GM19395 (cell line): Measurements from ENCODE around the gene RFC1.

Source experiments
- ATAC-seq: cut with Tn5 transposase; IDR thresholded peaks from one replicate; pipeline ENCODE4 v1.9.1; 2021; ENCODE audit warnings: mild to moderate bottlenecking, moderate library complexity; ENCODE audit not compliant: unreplicated experiment

The RFC1 gene

DNA sequence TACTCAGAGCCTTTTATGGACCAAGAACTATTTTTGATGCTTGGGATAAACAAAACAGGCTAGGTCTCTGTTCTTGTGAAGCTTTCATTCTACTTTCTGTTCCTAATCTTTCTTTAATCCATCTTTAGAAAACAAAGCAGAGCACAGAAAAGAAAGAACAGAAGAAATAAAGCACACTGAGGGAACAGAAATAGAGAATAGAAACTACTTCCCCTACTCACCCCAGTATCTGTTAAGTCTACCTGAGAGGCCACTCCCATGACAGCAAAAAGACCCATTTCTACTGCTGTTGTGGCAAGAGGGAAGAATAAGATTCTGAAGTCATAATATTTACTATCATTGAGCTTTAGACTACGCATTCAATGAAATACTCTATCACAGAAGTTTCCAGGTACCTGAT is 9.2 kb downstream of the RFC1 start:
- ATAC-seq, result peak; percentile 46

DNA sequence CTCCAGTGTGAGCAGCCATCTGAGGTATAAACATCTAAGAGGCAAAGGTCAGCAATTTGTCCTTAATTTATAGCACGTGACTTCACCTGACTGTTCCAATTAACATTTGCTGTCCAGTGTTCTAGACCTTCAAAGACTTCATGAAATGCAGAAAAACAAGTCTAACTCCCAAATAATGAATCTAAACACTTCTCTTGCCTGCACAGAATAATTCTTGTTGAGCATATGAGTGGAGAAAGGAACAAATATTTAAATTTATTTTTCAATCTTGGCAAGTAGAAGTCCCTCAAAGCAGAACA is 12.0 kb downstream of the RFC1 start:
- ATAC-seq, result no peak

DNA sequence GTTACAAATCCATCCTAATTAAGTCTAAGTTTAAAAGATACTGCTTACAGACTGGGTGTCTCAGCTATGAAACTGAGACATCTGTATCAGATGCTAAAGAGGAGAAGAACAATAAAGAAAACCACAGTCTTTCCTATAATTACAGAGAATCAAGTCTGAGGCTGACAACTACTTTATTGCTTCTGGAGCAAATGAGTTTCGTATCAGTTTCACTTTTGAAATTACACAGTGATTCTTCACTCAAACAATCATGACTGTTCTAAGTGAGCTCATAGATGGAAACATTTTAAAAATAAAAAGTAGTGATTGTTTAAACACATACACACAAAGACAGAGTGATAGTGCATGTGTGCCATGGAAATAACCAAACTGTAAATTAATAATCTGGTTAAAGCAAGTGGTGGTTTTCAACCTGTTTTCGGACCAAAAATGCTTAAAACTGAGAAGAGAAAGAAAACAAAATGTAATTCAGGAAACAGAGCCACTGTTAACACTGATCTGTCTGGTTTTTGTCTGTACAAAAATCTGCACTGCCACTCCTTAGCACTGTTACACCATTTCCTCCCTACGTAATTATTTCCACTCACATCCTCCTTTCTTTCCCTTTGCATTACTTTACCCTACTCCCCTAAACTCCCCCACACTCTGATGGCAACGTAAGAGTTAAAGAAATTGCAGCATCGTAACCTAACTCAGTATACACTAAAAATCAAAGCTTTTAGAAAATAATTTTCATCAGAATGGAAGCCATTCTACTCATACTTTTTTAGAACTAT is 12.5 kb downstream of the RFC1 start:
- ATAC-seq, result peak; percentile 86

DNA sequence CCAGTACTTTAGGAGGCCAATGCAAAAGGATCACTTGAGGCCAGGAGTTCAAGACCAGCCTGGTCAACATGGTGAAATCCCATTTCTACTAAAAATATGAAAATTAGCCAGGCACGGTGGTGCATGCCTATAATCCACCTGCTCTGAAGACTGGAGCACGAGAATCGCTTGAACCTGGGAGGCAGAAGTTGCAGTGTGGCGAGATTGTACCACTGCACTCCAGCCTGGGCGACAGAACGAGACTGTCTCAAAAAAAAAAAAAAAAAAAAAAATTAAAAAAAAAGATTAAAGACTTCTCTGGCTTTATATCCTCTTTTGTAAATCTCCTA is 13.0 kb downstream of the RFC1 start:
- peak; percentile 24 for ATAC-seq

DNA sequence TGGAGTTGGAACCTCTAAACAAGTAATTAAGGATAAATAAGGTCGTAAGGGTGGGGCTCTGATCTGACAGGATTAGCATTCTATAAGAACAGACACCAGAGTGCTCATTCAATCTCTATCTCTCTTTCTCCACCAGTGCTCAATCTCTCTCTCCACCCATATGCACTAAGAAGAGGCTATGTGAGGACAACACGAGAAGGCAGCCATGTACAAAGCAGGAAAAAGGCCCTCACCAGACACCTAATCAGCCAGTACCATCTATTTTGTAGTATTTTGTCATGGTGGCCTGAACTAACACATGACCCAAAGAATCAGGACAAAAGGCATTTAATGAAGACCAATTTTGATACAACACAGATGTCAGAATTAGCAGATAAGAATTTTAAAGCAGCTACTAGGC is 16.8 kb downstream of the RFC1 start:
- no peak for ATAC-seq

DNA sequence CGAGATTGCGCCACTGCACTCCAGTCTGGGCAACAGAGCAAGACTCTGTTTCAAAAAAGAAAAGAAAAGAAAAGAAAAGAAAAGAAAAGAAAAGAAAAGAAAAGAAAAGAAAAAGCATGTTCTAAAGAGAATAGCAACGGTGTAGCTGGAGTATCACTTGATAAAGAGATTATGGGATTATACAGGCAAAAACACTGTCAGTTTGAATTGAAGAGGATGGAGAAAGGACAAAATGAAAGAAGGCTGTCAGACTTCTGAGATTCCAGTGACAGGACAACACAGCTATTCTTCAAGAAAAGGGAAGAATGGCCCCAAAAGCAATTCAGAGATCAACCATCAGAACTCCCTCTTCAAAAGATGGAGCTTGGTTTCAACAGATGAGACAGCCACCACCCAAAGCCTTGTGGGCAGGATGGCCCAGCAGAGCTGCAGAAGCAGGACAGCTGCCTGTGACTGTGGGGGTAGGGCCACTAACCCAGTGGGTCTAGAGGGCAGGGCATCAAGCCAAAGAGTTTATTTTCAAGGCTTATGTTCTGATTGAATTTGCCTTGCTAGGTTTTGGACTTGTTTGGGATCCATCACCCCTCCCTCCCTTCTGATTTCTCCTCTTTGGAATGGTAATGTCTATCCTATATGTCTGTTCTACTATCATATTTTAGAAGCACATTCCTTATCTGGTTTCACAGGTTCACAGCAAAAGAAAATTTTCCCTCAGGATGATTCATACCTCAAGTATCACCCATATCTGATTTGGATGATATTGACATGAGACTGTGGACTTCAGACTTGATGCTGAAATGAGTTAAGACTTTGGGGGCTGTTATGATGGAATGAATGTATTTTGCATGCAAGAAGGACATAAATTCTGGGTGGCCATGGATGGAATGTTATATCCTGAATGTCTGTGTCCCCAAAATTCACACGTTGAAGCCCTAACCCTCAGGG is 17.5 kb downstream of the RFC1 start:
- no peak for ATAC-seq

DNA sequence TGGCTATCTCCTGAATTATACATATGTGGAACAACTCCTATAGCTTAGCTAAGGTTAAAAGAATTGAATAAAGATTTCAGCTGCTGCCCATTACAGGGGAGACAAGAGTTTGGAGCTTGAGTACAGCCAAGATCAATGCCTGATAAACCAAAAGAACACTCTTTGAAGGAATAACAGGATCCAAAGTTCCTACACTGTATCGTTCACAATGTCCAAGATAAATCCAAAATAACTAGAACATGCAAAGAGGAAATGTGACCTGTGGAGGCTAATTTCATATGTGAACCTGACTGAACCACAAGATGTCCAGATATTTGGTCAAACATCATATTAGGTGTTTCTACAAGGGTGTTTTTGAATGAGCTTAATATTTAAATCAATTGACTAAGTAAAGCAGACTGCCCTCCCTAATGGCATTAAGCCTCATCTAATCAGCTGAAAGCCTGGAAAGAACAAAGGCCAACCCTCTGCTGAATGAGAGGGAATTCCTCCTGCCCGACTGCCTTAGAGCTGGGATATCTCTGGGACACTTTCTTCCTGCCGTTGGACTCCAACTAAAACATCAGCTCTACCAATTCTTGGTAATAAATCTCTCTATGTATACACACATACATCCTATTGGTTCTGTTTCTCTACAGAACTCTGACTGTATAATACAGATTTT is 19.2 kb downstream of the RFC1 start:
- ATAC-seq, result no peak

DNA sequence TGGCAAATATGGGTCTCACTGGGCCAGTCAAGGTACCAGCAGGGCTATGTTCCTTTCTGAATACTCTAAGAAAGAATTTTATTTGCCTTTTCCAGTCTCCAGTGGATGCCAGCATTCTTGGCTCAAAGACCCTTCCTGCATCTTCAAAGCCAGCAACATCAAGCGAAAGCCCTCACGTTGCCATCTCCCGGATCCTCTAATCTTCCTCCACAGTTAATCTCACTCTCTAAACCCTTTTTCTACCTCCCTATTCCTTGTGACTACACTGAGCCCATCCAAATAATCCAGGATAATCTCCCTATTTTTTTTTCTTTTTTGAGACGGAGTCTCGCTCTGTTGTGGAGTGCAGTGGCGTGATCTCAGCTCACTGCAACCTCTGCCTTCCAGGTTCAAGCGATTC is 23.4 kb downstream of the RFC1 start:
- ATAC-seq, result no peak

DNA sequence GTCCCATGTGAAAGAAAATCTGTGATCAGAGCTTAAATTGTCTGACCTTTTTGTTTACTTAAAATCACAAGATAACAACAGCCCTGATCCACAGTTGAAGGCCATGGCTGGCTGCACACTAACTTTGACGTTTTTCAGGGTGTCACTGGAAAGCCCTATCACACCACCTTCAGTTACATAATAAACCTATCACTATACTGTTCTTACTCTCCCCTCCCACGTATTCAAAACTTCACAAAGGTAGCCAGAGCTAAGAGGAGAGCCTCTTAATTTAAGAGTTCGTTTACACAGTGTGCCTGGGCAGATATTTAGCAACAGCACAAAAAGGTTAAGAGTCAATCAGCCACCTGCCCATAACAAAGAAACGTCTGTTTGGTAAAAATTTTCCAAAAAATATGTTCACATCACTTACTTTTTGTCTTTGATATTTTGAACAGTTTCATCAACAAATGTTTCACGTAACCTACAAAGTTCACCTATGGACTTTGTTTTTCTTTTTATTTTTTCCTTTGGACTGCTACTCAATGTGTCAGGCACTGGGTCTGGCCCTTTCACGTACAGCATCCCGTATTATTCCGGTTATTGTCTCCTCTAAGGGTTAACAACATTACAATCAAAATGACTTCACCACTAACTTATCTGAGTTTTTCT is 25.0 kb downstream of the RFC1 start:
- ATAC-seq, result no peak

DNA sequence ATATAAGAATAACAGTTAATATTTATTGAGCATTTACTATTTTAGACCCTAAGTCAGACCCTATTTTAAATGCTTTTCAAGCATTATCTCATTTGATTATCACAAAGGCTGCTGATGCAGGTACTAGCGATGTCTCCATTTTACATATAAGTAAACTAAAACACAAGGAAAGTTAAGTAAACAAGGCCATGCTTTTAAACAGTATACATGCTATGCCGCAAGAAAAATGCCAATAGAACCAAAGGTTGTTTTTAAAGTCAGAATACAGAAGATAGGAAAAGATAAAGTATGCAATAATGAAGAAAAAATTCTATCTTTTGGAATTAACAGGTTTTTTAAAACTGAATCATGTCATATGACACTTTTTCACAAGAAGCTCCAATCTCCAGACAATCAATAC is 26.2 kb downstream of the RFC1 start:
- ATAC-seq, result no peak

DNA sequence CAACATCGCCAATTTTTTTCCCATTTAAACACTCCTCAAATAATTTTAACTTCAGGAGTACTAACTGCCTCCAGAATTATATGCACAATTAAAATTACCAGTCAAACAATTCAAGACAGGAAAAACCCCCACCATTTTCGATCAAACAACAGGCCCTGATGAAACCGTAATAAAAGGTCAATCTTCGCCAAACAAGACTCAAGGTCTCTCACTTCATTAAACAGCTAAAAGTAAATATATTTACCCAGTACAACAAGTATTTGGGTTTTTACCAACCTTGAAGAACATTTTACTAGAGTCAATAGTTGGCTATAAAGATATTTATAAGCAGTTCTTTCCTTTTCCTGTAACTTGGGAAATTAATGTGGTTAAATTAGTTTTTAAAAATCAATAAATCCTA is 28.3 kb downstream of the RFC1 start:
- ATAC-seq, result no peak

DNA sequence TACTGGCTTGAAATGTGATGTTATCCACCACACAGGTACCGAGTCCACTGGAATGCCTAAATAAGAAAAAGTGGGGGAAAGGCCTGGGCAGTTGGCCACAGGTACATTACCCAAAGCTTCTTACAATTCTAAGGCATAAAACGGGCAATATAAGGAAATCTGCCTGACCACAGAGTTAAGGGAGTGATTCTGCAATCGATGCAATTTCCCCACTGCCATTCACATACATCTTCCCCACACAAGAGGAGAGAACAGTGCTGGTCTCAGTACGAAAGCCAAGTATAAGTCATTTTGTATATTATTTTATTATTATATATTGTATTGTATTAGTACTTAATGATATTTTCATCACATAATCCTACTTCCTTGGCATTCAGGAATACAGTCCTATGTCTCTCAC is 30.6 kb downstream of the RFC1 start:
- ATAC-seq, result no peak

DNA sequence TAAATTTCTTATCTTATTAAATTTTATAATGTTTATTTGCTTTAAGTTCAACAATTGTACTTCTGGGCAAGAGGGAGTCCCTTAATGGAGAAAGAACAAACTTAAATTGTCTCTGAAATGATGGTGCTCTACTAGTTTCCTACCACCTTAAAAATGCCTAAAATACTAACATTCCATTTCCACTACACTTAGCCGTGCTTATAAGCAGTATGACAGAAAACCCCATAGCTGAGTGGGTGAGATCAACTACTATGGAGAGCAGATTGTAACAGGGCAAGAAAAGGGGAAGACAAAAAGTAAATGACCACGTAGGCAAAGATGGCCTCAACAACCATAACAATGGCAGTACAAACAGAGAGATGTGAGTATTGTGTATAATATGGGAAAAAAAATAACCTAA is 35.0 kb downstream of the RFC1 start:
- ATAC-seq, result no peak

DNA sequence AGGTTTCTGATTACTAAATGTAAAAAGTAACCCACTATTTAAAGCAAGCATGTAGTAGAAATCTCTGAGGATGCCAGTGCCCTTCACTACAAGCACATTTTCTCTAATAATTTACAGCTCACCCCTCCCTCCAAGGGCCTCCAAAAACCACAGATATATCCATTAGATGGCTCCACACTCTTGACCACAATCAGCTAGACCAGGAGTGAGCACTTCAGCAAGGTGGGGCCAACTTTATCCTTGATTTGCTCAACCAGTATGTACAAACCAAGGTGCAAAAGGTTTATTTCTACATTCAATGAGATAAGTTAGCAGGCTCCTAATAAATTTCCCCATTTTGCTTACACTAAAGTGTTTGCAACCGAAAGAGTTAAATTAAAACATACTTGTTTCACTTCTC is 35.8 kb downstream of the RFC1 start:
- ATAC-seq, result no peak

DNA sequence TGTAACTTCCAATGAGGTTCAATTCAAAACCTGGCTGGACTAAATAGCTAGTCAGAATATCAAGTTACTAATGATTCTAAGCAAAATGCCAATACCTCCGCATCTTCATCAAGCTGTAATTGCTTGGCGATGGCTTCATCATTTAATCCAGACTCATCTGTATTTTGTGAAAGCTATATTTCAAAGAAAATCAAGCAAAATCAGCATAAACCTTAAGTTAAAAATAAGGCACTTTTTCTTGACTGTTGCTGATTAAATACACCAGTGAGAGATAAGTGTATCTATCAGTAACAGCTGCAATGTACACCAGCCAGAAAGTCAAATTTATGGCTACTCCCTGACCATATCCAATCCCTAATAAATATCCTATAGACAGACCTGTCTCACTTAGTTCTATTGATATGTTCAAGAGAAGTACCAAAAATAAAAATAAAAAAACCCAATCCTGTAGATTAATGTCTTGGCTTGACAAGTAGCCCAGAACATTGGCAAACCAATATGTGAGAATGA is 39.6 kb downstream of the RFC1 start:
- no peak for ATAC-seq

DNA sequence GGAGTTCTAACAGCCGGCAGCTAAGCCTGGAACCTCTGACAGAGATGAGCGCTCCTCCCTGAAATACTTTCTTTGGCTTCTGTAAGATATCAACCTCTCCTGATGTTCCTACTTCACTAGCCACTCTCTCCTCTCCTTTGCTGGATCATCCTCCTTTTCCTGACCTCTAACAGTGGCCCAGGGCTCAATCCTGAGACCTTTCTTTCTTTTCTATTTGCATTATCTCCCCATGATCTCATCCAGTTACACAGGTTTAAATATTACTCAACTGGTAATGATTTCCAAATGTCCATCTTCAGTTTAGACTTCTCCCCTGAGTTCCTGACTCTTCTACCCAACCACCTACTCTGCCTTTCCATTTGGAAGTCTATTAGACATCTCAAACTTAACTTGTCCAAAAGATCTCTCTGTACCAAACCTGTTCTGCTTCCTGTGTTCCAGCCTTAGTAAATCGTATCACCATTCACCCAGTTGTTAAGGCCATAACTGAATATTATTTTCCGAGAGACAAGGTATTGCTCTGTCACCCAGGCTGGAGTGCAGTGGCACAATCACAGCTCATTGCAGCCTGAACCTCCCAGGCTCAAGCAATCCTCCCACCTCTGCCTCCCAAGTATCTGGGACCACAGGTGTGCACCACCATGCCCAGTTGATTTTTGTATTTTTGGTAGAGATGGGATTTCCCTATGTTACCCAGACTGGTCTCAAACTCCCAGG is 41.1 kb downstream of the RFC1 start:
- ATAC-seq, result no peak

DNA sequence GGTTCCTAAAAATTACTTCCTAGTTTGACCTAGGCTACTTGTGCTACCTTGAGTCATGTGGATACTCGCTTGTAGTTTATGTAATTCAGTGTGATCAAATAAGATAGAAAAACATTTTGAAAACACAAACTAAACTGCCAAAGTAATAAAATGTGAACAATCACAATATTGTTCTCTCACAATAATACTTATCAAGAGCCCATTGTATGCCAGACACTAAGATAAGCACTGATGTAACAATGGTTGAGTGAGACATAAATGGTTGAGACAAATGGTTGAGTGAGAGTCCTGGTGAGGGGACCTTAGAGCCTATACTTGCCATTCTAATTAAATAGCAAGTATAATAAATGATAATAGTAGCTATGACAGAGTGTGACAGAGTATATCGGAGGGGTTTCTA is 41.7 kb downstream of the RFC1 start:
- no peak for ATAC-seq

DNA sequence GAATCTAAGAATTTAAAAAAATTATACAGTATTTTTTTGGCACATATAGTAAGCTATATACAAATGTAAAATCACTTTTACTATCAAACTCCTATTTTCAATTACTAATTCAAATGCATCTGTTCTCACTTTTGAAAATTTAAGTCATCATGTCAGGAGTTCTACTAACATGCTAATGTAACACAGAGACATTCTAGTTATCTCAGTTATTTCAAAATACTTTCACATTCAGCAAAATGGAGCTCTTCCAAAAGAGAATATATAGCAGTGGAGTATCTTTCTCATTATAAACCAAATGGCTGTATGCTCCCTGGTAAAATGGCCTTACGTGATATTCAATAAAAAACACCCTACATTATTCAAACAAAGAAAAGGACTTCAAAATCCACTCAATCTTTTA is 42.3 kb downstream of the RFC1 start:
- ATAC-seq, result no peak

DNA sequence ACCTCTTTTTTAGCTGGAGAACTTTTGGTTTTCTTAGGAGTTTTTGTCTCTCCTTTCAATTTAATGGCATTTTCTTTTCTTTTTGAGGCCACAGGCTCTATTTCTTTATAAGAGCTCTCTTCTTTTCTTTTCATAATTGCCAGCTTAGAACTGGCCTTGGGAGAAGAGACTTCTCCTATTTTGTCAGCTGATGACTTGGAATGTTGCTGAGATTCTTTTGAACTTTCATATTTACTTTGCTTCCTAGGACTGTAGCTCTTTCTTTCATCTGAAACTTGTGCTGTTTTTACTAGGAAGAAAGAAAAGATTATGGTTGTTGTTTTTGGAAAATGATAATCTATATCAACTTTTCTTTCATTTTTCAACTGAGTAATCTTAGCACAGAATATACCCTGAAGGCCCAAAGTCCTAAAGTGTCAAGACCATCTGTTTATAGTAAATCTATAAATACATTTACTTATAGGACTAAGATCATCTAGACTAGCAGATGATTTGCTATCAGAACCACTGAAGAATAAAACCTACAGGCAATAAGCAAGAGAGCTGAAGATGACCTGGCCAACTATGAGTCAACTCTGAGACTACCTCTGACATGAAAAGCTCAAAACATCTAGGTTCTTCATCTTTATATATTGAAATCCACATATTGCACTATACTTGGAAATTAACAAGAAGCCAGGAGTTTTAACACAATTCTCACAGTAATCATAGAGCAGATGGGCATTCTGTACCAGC is 45.6 kb downstream of the RFC1 start:
- no peak for ATAC-seq

DNA sequence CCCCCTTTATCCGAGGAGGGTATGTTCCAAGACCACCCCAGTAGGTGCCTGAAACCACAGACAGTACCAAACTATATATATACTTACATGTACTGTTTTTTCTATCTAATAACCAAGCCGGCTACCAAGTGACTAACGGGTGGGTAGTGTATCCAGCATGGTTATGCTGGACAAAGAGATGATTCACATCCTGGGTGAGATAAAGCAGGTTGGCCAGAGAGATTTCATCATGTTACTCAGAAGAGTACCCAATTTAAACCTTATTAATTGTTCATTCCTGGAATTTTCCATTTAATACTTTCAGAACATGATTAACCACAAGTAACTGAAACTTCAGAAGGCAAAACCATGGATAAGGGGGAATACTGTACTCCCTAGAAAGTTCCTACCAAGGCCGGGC is 46.5 kb downstream of the RFC1 start:
- ATAC-seq, result no peak
